HuH-7 (cell line): ENCODE data around the gene ARMH3.

Experiments used
- DNase-seq: peaks from one replicate; pipeline ENCODE4 v3.0.0; 2011; ENCODE audit warnings: low spot score

Gene ARMH3

DNA sequence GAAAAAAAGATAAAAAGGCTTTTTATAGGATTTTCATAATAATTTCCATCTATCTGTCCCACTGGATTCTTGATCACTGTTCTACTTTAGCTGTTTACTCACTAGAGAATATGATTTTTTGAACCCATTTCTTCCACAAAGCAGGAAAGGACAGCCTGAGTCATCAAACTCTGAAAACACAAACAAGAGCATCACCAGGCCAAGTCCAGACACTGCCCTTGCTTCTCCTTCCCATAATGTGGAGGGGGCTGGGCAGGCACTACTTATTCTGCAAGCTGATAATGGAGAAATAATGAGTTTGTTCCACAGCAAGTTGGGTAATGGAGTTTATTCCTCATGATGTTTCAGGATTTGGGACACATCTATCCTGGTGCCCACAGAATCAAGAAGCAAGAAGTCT, 199.3 kb downstream of the ARMH3 start:
- no peak for DNase-seq

DNA sequence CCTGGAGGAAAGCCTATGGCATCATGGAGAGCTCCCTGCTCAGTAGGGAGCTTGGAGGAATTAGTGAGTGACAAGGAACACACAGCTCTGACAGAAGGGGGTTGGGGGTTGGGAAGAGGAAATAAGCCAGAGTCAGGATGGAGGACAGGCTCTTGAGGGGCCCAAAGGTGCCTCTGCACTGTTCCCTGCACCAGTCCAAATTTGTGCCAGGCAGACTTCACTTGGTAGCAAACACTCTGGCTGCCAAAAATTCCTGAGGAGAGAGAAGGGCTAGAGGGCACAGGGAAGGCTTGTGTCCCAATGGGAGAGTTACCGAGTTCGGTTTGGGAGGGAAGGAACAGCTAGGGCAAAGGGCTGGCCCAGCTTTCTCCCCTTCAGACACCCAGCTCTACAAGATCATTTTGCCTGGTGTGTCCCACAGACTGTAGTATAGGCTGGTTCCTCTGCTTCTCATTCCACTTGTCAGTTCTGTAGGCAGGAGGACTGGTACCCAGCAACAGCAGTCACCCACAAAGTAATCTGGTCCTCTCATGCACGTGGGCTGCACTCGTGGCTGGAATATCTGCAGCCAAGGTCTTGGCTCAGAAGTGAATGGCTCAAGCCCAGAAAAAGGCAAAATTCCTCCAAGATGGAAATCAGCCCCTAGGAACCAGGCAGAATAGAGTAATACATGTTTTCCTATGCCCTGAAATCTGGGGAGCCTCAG, 204.4 kb downstream of the ARMH3 start:
- DNase-seq = no peak

DNA sequence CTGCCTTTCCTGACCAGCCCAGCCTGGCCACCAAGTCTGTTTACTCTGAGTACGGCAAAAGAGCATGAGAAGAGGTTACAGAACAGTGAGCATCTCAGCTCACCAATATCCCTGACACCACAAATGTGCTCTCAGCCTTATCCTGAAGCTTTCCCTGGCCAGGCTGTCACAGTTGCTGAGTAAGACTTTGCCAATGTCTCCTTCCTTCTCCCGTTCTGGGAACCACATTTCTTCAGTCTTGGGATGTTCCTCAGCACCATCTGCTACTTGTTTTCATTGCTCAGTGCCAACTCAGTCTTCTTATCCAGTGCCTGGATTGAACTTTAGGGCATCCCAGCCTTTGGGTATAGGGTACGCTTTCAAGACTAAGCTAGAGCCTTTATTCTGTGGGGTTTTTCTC, 205.2 kb downstream of the ARMH3 start:
- DNase-seq = no peak

DNA sequence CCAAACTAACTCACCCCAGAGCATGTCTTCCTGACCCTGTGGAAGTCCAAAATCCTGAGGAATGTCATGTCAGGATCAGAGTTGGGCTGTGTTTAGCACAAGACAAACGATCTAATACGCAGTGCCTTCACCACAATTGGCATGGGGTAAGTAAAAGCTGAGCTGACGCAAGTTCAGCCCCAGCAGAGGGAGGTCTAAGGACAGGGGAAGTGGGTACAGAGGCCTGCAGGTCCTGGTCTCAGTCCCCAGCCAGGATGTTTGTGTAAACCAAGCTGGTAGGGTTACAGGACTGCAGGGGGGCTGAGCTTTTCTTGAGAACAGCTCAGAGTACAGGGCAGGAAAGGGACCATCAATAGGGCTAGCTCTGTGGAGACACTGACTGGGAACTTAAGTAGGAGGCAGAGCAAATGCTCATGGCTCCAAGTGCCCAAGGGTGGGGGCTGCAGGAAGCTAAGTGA, 207.1 kb downstream of the ARMH3 start:
- DNase-seq = no peak

DNA sequence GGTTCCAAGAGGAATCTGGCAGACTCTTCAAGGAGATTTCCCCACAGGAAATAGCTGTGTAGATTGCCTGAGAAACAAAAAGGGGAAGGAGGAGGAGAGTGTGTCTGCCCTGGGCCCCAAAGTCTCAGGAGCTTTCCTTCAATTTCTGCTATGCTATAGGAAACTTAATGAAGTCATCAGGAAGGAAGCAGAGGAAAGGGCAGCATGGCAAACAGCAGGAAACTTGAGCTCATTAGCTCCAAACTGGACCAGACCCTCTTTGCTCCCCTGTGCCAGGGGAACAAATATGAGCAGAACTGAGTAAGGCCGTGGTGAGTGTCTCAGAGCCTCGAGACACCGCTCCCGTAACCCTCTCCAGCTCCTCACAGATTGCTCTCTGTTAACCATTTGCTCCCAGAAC, 207.6 kb downstream of the ARMH3 start:
- DNase-seq = no peak

DNA sequence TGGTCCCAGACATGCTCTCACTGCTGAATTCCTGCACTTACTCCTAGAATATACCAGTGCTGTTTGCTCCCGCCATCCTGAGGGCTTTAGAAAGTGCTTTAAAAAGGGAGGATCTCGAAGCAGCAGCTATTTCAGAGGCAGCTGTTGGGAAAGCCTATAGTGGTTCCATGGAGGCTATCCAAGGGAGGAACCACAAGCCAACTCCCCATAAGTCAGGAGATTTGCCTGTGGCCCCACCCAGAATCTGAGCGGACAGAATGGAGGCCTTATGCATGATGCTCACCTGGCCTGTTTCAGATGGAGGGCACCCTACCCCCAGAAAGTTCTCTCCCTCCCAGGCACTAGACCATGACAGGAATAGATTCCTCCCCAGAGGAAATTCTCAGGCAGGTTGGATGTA, 210.1 kb downstream of the ARMH3 start:
- no peak for DNase-seq

DNA sequence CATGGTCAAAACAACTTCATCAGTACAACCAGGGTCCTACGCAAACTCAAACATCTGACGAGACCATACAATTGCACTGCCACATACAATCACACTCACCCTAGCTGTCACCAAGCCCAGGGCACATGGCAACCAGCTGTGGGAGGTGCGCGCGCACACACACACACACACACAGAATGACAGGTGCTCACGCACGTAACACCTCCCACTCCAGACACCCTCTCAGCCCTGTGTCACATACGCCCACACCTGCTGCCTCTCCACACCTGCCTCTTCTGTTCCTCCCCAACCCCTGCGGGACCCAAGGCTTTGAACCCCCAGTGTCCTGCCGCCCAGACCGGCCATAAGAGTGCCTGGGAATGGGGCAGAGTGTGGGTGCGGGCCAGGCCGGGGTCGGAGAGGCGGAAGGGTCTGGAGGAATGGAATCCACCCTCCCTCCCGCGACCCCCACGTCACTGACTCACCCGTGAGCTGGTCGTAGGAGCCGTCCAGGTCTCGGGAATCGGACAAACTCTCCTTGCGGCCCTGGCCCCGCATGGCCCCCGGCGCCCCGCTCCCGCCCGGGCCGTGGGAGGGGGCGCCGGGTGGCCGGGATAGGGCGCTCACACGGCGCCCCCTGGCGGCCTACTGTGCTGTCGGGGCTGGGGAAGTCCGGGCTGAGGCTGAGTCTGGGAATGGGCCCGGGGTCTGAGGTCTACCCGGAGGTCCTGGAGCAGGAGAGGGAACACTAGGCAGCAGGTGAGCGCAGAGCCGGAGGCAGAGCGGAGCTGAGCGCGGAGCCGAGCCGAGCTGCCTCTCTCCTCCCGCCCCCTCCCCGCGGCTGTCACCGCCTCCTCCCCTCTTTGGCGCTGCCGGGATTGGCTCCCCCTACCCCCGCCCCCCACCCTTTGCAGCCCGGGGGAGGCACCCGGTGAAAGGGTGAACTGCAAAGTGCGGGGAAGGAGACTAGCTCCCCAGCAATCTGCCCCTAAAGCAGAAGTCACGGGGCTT, 212.6 kb downstream of the ARMH3 start, which contains the start of gene KCNIP2:
TSS of gene KCNIP2 (minus strand) at position 769 of the 990 bp plus-strand sequence. CDS start at position 537, 232 bp downstream.
- peak; percentile 70 for DNase-seq

DNA sequence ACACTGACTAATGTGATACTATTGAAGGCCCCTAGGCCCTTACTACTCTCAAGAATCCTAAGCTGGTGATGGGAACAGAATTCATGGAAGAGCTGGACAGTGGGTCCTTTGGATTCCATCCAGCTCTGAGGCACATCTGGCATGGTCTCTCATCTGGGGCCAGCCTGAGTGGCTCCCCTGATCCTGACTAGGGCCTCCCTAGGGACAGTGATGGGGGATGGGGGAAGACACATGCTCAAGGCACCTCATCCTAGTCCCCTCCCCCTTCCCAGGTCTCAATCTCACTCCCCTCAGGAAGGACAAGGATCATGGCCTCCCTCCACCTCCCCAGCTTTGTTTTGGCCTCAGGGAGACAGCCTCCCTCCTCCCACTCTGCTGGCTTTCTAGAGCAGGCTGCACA, 214.1 kb downstream of the ARMH3 start:
- no peak for DNase-seq

DNA sequence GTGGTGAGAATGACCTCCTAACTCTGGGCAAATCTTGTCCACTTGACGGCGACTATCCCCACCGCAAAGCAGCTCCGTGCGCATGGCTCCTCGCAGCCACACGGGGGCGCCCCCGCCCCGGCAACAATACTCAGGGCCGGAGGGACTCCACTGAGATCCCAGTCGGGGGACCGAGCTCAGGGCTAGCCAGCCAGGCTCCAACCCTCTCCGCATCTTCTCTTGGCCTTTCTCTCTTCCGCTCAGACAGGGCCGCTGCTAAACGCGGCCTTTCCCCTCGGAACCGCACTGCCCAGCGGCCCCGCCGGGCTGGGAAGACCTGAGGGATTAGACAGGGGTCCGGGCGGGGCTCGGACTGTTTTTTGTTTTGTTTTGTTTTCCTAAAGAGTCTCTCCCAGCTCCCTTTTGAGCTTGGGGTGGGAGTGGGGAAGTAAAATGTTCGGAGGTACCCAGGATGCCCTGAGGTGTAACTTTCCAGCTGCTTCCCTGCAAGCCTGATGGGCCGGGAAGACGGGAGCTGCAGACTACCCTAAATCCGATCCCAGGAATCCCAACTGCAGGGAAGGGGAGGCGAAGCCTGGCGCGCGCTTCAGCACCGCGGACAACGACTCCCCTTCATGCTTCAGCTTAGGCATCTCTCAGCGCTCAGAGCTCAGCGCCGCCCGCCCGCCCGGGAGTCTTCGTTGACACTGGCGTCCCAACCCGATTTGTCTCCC, 215.1 kb downstream of the ARMH3 start:
- DNase-seq = peak; percentile 91

DNA sequence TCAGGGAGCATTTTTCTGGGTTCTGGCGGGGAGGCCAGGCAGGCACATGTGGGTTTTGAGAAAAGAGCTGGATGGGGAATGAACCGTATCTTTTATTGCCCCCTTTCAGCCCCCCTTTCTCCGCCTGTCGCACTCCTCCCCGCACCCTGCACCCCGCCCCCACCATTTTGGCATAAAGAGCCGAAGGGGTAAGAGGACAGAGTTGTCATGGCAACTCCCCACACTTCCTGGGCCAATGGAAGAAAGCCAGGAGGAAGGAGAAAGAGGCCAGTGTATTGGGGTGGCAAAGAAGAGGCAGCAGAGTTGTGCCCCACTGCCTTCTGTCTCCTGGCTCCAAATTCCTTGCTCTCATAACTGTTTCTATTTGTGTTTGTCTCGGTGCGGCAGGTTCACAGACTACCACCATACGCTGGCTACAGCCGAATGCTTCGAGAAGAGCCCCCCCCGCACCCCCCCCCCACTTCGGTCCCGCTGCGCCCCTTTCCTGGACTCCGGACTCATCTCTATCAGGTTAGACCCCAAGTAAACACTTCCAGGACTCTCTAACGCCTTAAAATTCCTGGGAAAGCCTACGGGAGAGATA, 215.8 kb downstream of the ARMH3 start:
- DNase-seq = no peak

DNA sequence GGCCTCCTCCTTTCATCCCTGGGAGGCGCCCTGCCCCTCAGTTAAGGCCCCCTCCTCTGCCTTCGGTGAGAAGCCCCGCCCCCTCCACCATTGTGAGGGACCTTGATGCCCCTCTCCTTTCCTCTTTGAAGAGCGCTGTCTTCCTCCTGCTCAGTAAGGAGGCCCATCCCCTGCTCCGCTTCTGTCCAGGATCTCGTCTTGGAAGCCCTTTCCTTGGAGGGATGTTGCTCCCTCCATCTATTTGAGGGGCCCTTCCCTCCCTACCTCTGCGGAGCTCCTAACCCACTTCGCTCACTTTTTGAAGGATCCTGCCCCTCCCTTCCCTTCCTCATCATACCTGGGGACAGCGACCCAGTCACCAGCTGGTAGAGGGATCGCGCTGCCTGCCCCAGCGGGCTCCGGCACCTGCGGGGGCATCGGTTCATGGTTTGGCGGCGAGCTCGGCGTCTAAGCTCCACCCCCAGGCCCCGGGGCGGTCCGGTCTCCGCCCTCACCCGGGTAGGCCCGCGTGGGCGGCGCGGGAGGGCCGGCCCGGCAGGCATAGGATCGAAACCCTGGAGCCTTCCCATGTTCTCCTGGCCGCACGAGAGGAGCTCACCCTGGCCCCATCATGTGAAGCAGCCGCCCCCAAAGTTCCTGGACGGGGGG, 216.4 kb downstream of the ARMH3 start:
- DNase-seq = peak; percentile 84

DNA sequence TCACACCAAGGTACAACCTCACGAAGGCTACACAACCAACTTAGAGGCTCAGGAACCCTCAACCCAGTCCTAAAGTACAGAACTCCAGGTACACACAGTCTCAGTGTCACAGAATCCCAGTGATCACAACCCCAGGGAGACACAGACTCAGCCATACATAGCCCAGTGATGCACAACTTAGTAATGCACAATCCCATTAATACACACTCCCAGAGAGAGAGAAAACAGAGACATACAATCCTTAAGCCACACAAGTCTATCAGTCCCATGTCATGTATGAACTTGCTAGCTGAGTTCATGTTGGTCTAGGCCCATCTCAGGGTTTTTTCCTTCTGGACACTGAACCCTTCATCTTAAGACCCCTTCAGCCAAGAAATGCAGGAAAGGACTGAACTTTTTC, 217.0 kb downstream of the ARMH3 start:
- no peak for DNase-seq

DNA sequence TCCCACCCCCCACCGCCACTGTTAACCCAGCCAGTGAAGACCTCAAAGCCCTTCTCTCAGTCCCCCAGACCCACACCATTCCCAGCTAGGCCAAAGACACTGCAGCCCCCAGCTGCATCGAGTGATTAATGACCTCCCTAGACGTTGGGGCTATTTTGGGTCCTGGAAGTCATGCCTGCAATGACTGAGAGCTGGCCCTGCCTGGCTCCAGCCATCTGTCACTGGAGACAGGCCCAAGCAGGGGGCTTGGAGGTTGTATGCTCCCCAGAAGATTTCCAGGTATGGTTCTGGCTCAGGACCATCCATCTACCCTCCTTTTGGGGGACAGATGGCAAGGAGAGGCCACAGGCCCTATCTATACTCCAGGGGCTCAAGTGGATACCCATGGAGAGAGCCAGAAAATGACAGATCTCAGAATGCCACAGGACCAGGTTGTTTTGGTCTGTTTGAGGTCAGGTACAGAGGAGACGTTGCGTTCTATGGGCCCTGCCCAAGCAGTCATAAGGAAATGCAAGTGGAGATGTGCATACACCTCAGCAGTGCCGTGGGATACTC, 217.5 kb downstream of the ARMH3 start:
- DNase-seq = no peak

DNA sequence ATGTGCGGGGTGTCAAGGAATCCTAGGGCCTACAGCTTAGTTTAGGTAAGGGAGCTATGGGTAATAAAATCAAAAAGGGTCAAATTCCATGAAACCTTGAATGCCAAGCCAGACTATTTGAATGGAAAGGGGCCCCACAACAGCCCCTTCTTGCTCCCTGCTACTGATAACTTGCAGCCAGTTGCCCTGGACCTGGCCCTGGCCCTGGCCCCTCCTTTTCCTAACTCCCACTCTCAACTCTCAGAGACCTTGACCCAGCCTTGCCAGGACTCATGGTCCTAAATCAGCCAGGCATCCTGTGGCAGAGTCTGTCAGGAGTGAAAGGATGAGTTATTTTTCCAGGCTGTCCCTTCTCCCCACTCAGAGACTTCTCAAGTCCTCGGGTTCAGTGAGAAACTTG, 218.2 kb downstream of the ARMH3 start:
- DNase-seq = peak; percentile 62

DNA sequence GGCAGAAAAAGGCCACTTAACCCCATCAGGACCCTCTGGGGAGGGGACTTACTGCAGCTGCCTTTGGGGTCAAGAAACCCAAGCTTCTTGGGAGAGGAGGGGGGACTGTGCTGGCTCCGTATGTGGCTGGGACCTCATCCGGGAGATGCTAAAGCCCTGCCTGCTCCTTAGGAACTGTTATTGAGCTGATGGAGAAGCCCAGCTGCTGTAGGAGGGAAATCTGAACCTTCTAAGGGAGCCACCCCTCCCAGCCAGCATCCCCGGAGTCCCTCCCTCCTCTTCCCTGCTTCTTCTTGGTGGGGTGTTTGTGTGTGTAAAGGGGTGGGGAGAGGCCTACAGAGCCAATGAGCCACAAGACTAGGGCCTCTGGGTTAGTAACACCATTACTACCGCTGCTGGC, 220.6 kb downstream of the ARMH3 start:
- no peak for DNase-seq

DNA sequence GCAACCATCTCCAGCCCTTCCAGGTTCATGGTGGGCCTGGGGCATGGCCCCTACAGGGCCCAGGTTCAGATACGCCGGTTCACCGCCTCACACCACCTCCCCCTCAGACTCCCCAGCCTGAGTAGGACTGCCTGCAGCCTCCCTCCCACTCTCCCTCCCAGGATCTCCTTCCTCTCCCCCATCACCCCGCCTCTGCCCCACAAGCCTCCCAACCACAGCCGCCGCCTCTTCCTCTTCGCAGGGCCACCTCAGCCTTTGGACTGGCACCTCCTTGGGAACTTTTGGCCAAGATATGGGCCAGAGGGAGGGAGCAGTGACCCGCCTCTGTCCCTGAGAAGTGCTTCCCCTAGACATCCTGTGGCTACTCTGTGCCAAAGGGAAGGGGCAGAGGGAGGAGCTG, 221.6 kb downstream of the ARMH3 start:
- no peak for DNase-seq

DNA sequence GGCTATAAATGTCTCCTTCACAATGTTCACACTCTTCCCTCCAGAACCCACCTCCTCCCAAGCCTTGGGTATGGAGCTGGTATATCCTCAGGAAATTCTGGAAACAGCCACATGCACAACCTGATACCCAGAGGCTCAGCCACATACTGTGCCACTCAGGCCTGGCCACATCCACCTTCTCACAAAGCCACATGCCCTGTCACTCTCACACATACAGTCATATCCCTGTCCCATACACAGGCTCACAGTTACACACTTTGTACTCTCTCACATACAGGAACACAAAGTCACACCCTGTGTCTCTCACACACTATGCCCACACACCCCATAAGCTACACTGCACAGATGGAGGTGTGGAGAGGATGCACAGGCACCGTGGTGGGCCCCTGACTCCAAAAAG, 222.5 kb downstream of the ARMH3 start:
- DNase-seq = no peak

DNA sequence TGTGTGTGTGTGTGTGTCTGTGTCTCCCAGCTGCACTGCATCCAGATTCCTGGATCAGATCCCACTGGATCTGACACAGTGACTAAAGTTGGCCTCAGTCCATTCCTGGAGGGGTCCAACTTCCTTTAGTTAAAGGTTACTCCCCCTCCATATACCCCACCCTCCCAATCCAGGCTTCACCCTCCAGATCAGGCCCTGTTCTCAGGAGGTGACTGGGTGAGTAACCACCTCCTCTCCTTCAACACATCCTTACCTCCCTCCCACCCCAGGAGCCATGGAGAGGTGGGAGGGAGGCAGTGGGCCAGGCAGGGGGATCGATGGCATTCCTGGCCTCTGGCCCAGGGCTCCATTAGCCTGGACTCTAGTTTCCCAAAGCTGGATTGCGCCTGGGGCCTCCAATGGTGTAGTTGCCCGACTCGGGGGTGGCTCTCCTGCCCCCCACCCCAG, 223.6 kb downstream of the ARMH3 start:
- DNase-seq = no peak

DNA sequence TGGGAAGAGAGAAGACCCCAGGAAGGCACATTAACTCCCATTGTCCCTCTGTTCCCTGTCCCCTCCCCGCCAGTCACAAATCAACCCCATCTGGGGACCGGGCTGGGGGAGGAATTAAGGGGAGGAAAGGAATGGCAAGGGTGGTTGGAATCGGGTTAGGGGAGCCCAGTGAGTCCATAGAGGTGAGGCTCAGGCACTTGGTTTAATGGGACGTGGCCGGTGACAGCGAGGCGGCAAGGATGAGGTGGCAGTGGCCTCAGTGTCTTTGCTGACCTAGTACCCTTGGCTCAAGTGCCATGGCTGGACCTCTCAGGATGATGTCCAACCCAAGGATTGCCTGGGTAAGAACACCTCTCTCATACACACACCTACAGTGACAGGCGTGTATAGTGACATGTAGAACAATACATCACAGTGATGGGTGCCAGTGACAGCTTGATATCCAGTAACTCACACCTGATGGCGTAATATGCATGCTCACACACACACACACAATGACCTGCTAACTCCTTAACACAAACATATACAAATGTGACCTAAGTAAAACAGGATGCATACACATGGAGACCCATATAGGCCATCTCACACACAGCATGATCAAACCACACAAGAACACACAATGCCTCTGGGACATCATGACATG, 224.7 kb downstream of the ARMH3 start:
- no peak for DNase-seq

DNA sequence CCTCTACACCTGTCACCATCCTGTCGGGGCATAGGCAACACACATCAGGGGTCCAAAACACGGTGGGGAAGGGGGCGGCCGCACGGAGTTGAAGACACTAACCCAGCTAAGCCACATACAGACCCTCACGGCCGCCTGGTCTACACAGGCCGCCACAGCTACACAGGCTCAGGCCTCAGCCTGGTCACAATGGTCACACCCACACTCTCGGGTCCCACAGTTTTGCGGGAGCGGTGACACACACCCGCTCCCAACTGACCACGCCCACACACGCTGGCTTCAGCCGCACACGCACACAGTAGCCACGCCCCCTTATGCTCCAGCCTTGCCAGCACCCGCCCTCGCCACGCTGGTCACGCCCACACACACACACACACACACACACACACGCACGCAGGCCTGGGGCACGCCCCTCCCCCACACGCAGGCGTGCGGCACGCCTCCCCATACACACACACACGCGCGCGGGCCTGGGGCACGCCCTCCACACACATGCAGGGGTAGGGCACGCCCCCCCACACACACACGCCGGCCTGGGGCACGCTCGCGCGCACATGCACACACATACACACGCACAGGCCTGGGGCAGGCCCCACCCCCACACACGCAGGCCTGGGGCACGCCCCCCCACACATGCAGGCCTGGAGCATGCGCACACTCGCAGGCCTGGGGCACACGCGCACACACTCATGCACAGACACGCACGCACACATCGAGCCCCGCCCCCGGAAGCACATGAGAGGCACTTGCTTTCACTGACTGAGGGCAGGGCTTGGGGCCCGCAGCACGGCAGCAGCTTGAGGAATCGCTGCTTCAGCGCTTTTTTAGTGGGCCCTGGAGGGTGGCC, 225.4 kb downstream of the ARMH3 start:
- DNase-seq = peak; percentile 49
